ENCODE measurements around the gene PTGIS. TPM values are rescaled to one million over a fixed set of nuclear protein-coding genes. Genes with fewer than 3 reads are reported as not detected.
"Not testable (repeated sequence)": the region's sequence is repeated elsewhere in the genome, so short reads cannot be mapped to it uniquely, and the experiment has no call there.

The PTGIS gene
- total RNA-seq = under 1 TPM in 1 of 2 donors, not detected in 1; 0.08 TPM

- Mint-ChIP-seq H3K36me3 (no peaks in the 10 kb centered on the region), H3K9me3 (no peaks in the 10 kb centered on the region), H3K4me3 (peak within 1 kb of the TSS; percentile 27), H3K4me1 (ENCODE audit: low read depth in 2 of 2) (peaks cover 21 to 25% of the 10 kb centered on the region in 2 donors), H3K27ac (no peak within 1 kb of the TSS), H3K27me3 (peaks cover 32 to 35% of the 10 kb centered on the region in 2 donors)
- DNase-seq (ENCODE audit: low spot score) = no peak
- ATAC-seq = peak; percentile 41 to 63
These were observed at the start of gene PTGIS for GRCh38 chr20:49567421-49568277. Gene PTGIS, minus strand, starts transcription at chr20:49568137. Its CDS starts 21 bp downstream, at chr20:49568116.

- not testable (repeated sequence) for H3K4me1 Mint-ChIP-seq (ENCODE audit: low read depth in 2 of 2); ATAC-seq; H3K9me3 Mint-ChIP-seq; DNase-seq (ENCODE audit: low spot score); H3K27ac Mint-ChIP-seq; H3K36me3 Mint-ChIP-seq; H3K4me3 Mint-ChIP-seq; H3K27me3 Mint-ChIP-seq
These were observed 49.5 kb upstream of the PTGIS start for GRCh38 chr20:49617394-49617793.

GRCh38 chr20:49616154-49617007 is 48.4 kb upstream of the PTGIS start:
- Mint-ChIP-seq H3K27ac (no peak overlapping the region), H3K4me3 (no peak overlapping the region), H3K9me3 (no peaks in the 10 kb centered on the region), H3K27me3 (no peaks in the 10 kb centered on the region), H3K4me1 (ENCODE audit: low read depth in 2 of 2) (peaks cover 2 to 5% of the 10 kb centered on the region in 2 donors), H3K36me3 (no peaks in the 10 kb centered on the region)
- DNase-seq (ENCODE audit: low spot score) (no peak), ATAC-seq (no peak)

GRCh38 chr20:49615401-49616153 is 47.6 kb upstream of the PTGIS start:
- DNase-seq (ENCODE audit: low spot score) (no peak), ATAC-seq (no peak)
- Mint-ChIP-seq H3K4me3 (no peak overlapping the region), H3K36me3 (no peaks in the 10 kb centered on the region), H3K27me3 (no peaks in the 10 kb centered on the region), H3K4me1 (ENCODE audit: low read depth in 2 of 2) (peaks cover 4 to 8% of the 10 kb centered on the region in 2 donors), H3K9me3 (no peaks in the 10 kb centered on the region), H3K27ac (no peak overlapping the region)

GRCh38 chr20:49615051-49615400 is 47.1 kb upstream of the PTGIS start:
- H3K27ac Mint-ChIP-seq; H3K27me3 Mint-ChIP-seq; H3K9me3 Mint-ChIP-seq; ATAC-seq; H3K36me3 Mint-ChIP-seq; DNase-seq (ENCODE audit: low spot score); H3K4me1 Mint-ChIP-seq (ENCODE audit: low read depth in 2 of 2); H3K4me3 Mint-ChIP-seq: not testable (repeated sequence)

GRCh38 chr20:49614338-49615050 is 46.6 kb upstream of the PTGIS start:
- peaks cover 6 to 10% of the 10 kb centered on the region in 2 donors for H3K4me1 Mint-ChIP-seq (ENCODE audit: low read depth in 2 of 2)
- H3K36me3 Mint-ChIP-seq = no peaks in the 10 kb centered on the region
- no peaks in the 10 kb centered on the region for H3K9me3 Mint-ChIP-seq

GRCh38 chr20:49612127-49612738 is 44.3 kb upstream of the PTGIS start:
- Mint-ChIP-seq H3K27ac (no peak overlapping the region), H3K36me3 (peaks cover 4% of the 10 kb centered on the region), H3K4me1 (ENCODE audit: low read depth in 2 of 2) (peaks cover 16 to 17% of the 10 kb centered on the region in 2 donors), H3K9me3 (no peaks in the 10 kb centered on the region), H3K4me3 (no peak overlapping the region), H3K27me3 (peaks cover 8% of the 10 kb centered on the region in 2 donors)
- ATAC-seq (no peak), DNase-seq (ENCODE audit: low spot score) (no peak)

More at GRCh38 chr20:49614338-49615050, 46.6 kb upstream of the PTGIS start:
- no peaks in the 10 kb centered on the region for H3K27me3 Mint-ChIP-seq
- ATAC-seq (no peak), DNase-seq (ENCODE audit: low spot score) (no peak)
- H3K4me3 Mint-ChIP-seq = no peak overlapping the region
- H3K27ac Mint-ChIP-seq = peak overlapping the region in 1 of 2 donors; percentile 65

GRCh38 chr20:49611539-49612126 is 43.7 kb upstream of the PTGIS start:
- not testable (repeated sequence) for H3K27me3 Mint-ChIP-seq; DNase-seq (ENCODE audit: low spot score); H3K36me3 Mint-ChIP-seq; ATAC-seq; H3K27ac Mint-ChIP-seq; H3K9me3 Mint-ChIP-seq
- Mint-ChIP-seq H3K4me1 (ENCODE audit: low read depth in 2 of 2) (peaks cover 16 to 17% of the 10 kb centered on the region in 2 donors), H3K4me3 (peak overlapping the region; percentile 54)

GRCh38 chr20:49610691-49611538 is 43.0 kb upstream of the PTGIS start:
- Mint-ChIP-seq H3K4me1 (ENCODE audit: low read depth in 2 of 2) (peaks cover 16 to 17% of the 10 kb centered on the region in 2 donors), H3K4me3 (peak overlapping the region; percentile 54), H3K27me3 (peaks cover 8% of the 10 kb centered on the region in 2 donors), H3K36me3 (peaks cover 4% of the 10 kb centered on the region), H3K27ac (peak overlapping the region; percentile 9 to 81), H3K9me3 (no peaks in the 10 kb centered on the region)
- DNase-seq (ENCODE audit: low spot score) (peak; percentile 79), ATAC-seq (peak; percentile 87 to 89)

- Mint-ChIP-seq H3K27me3 (peaks cover 8% of the 10 kb centered on the region in 2 donors), H3K27ac (peak overlapping the region; percentile 32 to 67), H3K9me3 (no peaks in the 10 kb centered on the region), H3K4me1 (ENCODE audit: low read depth in 2 of 2) (peaks cover 16 to 17% of the 10 kb centered on the region in 2 donors), H3K4me3 (peak overlapping the region; percentile 62), H3K36me3 (peaks cover 4% of the 10 kb centered on the region)
- peak; percentile 69 for DNase-seq (ENCODE audit: low spot score)
- ATAC-seq = peak; percentile 71 to 79
These were observed 41.1 kb upstream of the PTGIS start for GRCh38 chr20:49608752-49609670.

- Mint-ChIP-seq H3K27me3 (peaks cover 8% of the 10 kb centered on the region in 2 donors), H3K9me3 (no peaks in the 10 kb centered on the region), H3K27ac (no peak overlapping the region), H3K4me3 (no peak overlapping the region), H3K4me1 (ENCODE audit: low read depth in 2 of 2) (peaks cover 16 to 17% of the 10 kb centered on the region in 2 donors), H3K36me3 (peaks cover 4% of the 10 kb centered on the region)
- ATAC-seq (no peak), DNase-seq (ENCODE audit: low spot score) (peak; percentile 5)
These were observed 39.6 kb upstream of the PTGIS start for GRCh38 chr20:49607568-49607967.
